CD4-positive, CD25-positive, alpha-beta regulatory T cell (primary cell): Measurements from ENCODE around the gene RAPGEF2. TPM values are rescaled to one million over a fixed set of nuclear protein-coding genes. Genes with fewer than 3 reads are reported as not detected.
"Not testable (repeated sequence)": the region's sequence is repeated elsewhere in the genome, so short reads cannot be mapped to it uniquely, and the experiment has no call there.

Experiments used
- ATAC-seq, 2 donors: fragments of 150-1000 bp; cut with Tn5 transposase; one replicate each; pipeline ENCODE4 v1.10.0; 2021; ENCODE audit warnings: low read depth in 2 of 2, moderate number of reproducible peaks in 2 of 2, moderate library complexity in 1 of 2
- DNase-seq, 3 donors: peaks; one replicate each; pipeline versions ENCODE4 v3.0.0 to v3.0.0-alpha.2; 2012 to 2022; ENCODE audit warnings: mixed read lengths in 1 of 3
- H3K27ac ChIP-seq: one replicate; pipeline ENCODE4 v1.7.0; 2013; ENCODE audit warnings: mild to moderate bottlenecking, low read length; ENCODE audit not compliant: insufficient read depth, poor library complexity, severe bottlenecking
- H3K27me3 ChIP-seq: one replicate; pipeline ENCODE4 v1.7.0; 2013; ENCODE audit warnings: low read length; ENCODE audit not compliant: control insufficient read depth, insufficient read depth
- H3K36me3 ChIP-seq: one replicate; pipeline ENCODE4 v1.7.0; 2013; ENCODE audit warnings: mild to moderate bottlenecking, low read length, moderate library complexity; ENCODE audit not compliant: control insufficient read depth, insufficient read depth
- H3K4me1 ChIP-seq: 2 replicates; pipeline ENCODE4 v1.7.0; 2013; ENCODE audit warnings: mild to moderate bottlenecking, low read length; ENCODE audit not compliant: insufficient read depth, control insufficient read depth, poor library complexity, severe bottlenecking
- H3K4me3 ChIP-seq: one replicate; pipeline ENCODE4 v1.7.0; 2013; ENCODE audit warnings: low read depth, mild to moderate bottlenecking, low read length, moderate library complexity
- H3K9me3 ChIP-seq, 2 experiments: 1 replicate in 1 of 2; 2 replicates in 1 of 2; pipeline ENCODE4 v1.7.0; 2013; ENCODE audit warnings: low read length in 2 of 2, mild to moderate bottlenecking in 1 of 2, moderate library complexity in 1 of 2; ENCODE audit not compliant: control insufficient read depth in 2 of 2
- H3K27ac Mint-ChIP-seq, 3 donors: one replicate each; pipeline ENCODE4 v1.8.0; 2020 to 2022; ENCODE audit warnings: mild to moderate bottlenecking in 3 of 3, mixed read lengths in 3 of 3, moderate library complexity in 2 of 3
- H3K27me3 Mint-ChIP-seq: one replicate; pipeline ENCODE4 v1.8.0; 2022; ENCODE audit warnings: mild to moderate bottlenecking, mixed read lengths
- H3K36me3 Mint-ChIP-seq: one replicate; pipeline ENCODE4 v1.8.0; 2020; ENCODE audit warnings: mixed read lengths
- H3K4me1 Mint-ChIP-seq, 4 donors: one replicate each; pipeline ENCODE4 v1.8.0; 2020 to 2022; ENCODE audit warnings: mixed read lengths in 4 of 4, mild to moderate bottlenecking in 1 of 4
- H3K4me3 Mint-ChIP-seq, 4 donors: one replicate each; pipeline ENCODE4 v1.8.0; 2020 to 2022; ENCODE audit warnings: mild to moderate bottlenecking in 4 of 4, mixed read lengths in 4 of 4, moderate library complexity in 3 of 4
- H3K9me3 Mint-ChIP-seq, 7 donors: one replicate each; pipeline ENCODE4 v1.8.0; 2020 to 2022; ENCODE audit warnings: mixed read lengths in 7 of 7, mild to moderate bottlenecking in 3 of 7, moderate library complexity in 2 of 7
- polyA plus RNA-seq, 4 donors: library from polyadenylated mRNA; unstranded; fragments of 300-500 nt; fragmentation: Illumina TruSeq; gene quantifications; one replicate each; pipeline ENCODE4 v1.2.3, GENCODE V29; 2021
- total RNA-seq: library from RNA; stranded (reverse); gene quantifications from one replicate; pipeline ENCODE4 v1.2.3, GENCODE V29; 2022

Gene RAPGEF2
- total and polyA plus RNA-seq, 5 donors from 2014 or later = 0.54 to 26.9 (median 1.3) TPM

- H3K4me3 ChIP-seq = no peak overlapping the region
- H3K36me3 ChIP-seq = no peaks in the 10 kb centered on the region
- H3K27me3 ChIP-seq = no peaks in the 10 kb centered on the region
- Mint-ChIP-seq H3K27ac (no peak overlapping the region), H3K9me3 (peaks cover 0 to 2% (median 0%) of the 10 kb centered on the region in 7 donors), H3K4me3 (peak overlapping the region in 1 of 4 donors; percentile 38), H3K27me3 (no peaks in the 10 kb centered on the region), H3K36me3 (no peaks in the 10 kb centered on the region), H3K4me1 (peaks cover 20 to 51% (median 27%) of the 10 kb centered on the region in 4 donors)
- DNase-seq (no peak), ATAC-seq (no peak)
- peaks cover 8% of the 10 kb centered on the region for H3K4me1 ChIP-seq
- H3K9me3 ChIP-seq = no peaks in the 10 kb centered on the region
- no peak overlapping the region for H3K27ac ChIP-seq
These were observed 8.1 kb downstream of the RAPGEF2 start for GRCh38 chr4:159110961-159111360.

DNA sequence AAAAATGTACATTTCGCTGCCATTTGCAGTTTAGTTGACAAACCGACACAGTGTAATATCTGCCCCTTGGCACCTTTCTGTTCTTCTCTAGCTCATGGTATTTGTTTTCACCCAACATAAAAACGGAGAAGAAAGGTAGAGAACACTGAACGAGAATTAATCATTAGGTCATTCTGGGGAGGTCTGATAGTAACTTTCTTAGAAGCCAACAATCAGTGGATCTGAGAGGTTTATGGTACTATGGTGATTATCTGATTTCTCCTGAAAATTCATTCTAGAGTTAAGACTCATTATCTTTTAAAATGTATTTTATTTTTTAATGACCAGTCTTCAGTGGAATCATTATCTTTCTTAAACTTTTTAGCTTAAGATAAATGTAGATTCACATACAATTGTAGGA is 8.5 kb downstream of the RAPGEF2 start:
- Histone ChIP-seq H3K4me3 (no peak overlapping the region), H3K36me3 (no peaks in the 10 kb centered on the region), H3K27ac (no peak overlapping the region), H3K27me3 (no peaks in the 10 kb centered on the region), H3K9me3 (no peaks in the 10 kb centered on the region), H3K4me1 (peaks cover 4% of the 10 kb centered on the region)
- Mint-ChIP-seq H3K36me3 (no peaks in the 10 kb centered on the region), H3K9me3 (peaks cover 0 to 2% (median 0%) of the 10 kb centered on the region in 7 donors), H3K4me3 (peak overlapping the region in 1 of 4 donors; percentile 38), H3K4me1 (peaks cover 22 to 52% (median 29%) of the 10 kb centered on the region in 4 donors), H3K27me3 (no peaks in the 10 kb centered on the region), H3K27ac (no peak overlapping the region)
- DNase-seq (no peak), ATAC-seq (no peak)

GRCh38 chr4:159113366-159113765 is 10.5 kb downstream of the RAPGEF2 start:
- H3K27ac Mint-ChIP-seq, H3K4me3 ChIP-seq, H3K9me3 Mint-ChIP-seq, H3K36me3 ChIP-seq, H3K27me3 Mint-ChIP-seq, H3K9me3 ChIP-seq, H3K27ac ChIP-seq, ATAC-seq, H3K27me3 ChIP-seq, DNase-seq, H3K4me3 Mint-ChIP-seq, H3K36me3 Mint-ChIP-seq, H3K4me1 ChIP-seq: not testable (repeated sequence)
- H3K4me1 Mint-ChIP-seq = peaks cover 26 to 50% (median 37%) of the 10 kb centered on the region in 4 donors

DNA sequence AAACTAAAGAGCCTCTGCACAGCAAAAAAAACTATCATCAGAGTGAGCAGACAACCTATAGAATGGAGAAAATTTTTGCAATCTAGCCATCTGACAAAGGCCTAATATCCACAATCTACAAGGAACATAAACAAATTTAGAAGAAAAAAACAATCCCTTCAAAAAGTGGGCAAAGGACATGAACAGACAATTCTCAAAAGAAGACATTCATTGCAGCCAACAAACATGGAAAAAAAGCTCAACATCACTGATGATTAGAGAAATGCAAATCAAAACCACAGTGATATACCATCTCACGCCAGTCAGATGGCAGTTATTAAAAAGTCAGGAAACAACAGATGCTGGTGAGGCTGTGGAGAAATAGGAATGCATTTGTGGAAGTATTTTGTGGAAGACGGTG is 13.2 kb downstream of the RAPGEF2 start:
- H3K27ac Mint-ChIP-seq = peak overlapping the region in 1 of 3 donors; percentile 44
- peaks cover 24 to 44% (median 36%) of the 10 kb centered on the region in 4 donors for H3K4me1 Mint-ChIP-seq
- H3K36me3 ChIP-seq = not testable (repeated sequence)

DNA sequence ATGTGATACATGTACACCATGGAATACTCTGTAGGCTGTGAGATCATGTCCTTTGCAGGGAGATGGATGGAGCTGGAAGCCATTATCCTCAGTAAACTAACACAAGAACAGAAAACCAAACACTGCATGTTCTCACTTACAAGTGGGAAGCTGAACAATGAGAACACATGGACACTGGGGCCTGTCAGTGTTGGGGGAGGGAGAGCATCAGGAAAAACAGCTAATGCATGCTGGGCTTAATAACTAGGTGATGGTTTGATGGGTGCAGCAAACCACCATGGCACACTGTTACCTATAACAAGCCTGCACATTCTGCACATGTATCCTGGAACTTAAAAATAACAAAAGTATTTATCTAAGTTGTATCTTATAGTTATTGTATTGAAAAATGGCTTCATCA is 13.8 kb downstream of the RAPGEF2 start:
- H3K27ac ChIP-seq, H3K36me3 Mint-ChIP-seq, ATAC-seq, H3K27me3 ChIP-seq, H3K4me1 ChIP-seq, H3K27me3 Mint-ChIP-seq, DNase-seq, H3K9me3 ChIP-seq, H3K36me3 ChIP-seq, H3K4me3 Mint-ChIP-seq, H3K4me3 ChIP-seq, H3K9me3 Mint-ChIP-seq: not testable (repeated sequence)
- peaks cover 21 to 41% (median 34%) of the 10 kb centered on the region in 4 donors for H3K4me1 Mint-ChIP-seq
- peak overlapping the region in 1 of 3 donors; percentile 3 for H3K27ac Mint-ChIP-seq

More for the DNA sequence above, 13.2 kb downstream of the RAPGEF2 start:
- ATAC-seq, DNase-seq, H3K9me3 Mint-ChIP-seq, H3K4me3 Mint-ChIP-seq, H3K27ac ChIP-seq, H3K36me3 Mint-ChIP-seq, H3K4me1 ChIP-seq, H3K9me3 ChIP-seq, H3K4me3 ChIP-seq, H3K27me3 Mint-ChIP-seq, H3K27me3 ChIP-seq: not testable (repeated sequence)

DNA sequence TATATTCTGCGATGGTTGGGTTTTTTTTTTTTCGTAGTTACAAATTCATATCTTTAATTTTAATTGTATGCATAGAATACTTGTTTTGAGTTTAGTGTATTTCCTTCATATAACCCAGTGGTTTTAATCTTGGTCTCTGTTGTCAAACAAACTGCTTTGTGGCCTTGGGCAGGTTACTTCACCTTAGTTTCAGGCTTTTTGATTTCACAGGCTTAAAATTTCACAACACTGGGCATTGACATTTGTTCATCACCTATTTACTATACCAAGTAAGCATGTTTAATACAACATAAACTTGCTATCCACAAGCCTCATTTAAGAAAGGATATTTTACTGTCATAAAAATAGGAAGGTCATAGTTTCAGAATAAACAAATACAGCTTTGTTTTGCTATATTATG is 14.7 kb downstream of the RAPGEF2 start:
- Mint-ChIP-seq H3K4me3 (peak overlapping the region in 1 of 4 donors; percentile 18), H3K36me3 (no peaks in the 10 kb centered on the region), H3K27ac (peak overlapping the region in 2 of 3 donors; percentile 44 to 74), H3K4me1 (peaks cover 21 to 41% (median 30%) of the 10 kb centered on the region in 4 donors), H3K9me3 (peaks cover 0 to 2% (median 0%) of the 10 kb centered on the region in 7 donors), H3K27me3 (no peaks in the 10 kb centered on the region)
- ATAC-seq (no peak), DNase-seq (no peak)
- H3K9me3 ChIP-seq = no peaks in the 10 kb centered on the region
- H3K27me3 ChIP-seq = no peaks in the 10 kb centered on the region
- no peaks in the 10 kb centered on the region for H3K36me3 ChIP-seq
- no peak overlapping the region for H3K4me3 ChIP-seq
- H3K27ac ChIP-seq = no peak overlapping the region
- peaks cover 5% of the 10 kb centered on the region for H3K4me1 ChIP-seq

DNA sequence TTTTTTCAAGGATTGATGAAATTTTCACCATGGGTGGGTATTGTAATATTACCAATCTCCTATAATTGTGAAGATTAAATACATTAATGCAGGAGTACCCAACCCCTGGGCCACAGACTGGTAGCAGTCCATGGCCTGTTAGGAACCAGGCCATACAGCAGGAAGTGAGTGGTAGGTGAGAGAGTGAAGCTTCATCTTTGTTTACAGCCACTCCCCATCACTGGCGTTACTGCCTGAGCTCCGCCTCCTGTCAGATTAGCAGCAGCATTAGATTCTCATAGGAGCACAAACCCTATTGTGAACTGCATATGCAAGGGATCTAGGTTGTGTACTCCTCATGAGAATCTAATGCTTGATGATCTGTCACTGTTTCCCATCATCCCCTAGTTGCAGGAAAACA is 15.1 kb downstream of the RAPGEF2 start:
- Histone ChIP-seq H3K27me3 (no peaks in the 10 kb centered on the region), H3K9me3 (no peaks in the 10 kb centered on the region), H3K36me3 (no peaks in the 10 kb centered on the region), H3K4me3 (no peak overlapping the region), H3K27ac (no peak overlapping the region), H3K4me1 (peaks cover 5% of the 10 kb centered on the region)
- ATAC-seq (peak; percentile 68 to 76), DNase-seq (peak in 2 of 3 donors; percentile 12 to 56)
- H3K27ac Mint-ChIP-seq = peak overlapping the region in 2 of 3 donors; percentile 44 to 71
- H3K36me3 Mint-ChIP-seq = no peaks in the 10 kb centered on the region
- H3K4me3 Mint-ChIP-seq = peak overlapping the region in 1 of 4 donors; percentile 18
- no peaks in the 10 kb centered on the region for H3K27me3 Mint-ChIP-seq
- H3K9me3 Mint-ChIP-seq = peaks cover 0 to 2% (median 0%) of the 10 kb centered on the region in 7 donors
- peaks cover 18 to 39% (median 28%) of the 10 kb centered on the region in 4 donors for H3K4me1 Mint-ChIP-seq

GRCh38 chr4:159121371-159121770 is 18.5 kb downstream of the RAPGEF2 start:
- H3K9me3 Mint-ChIP-seq = no peaks in the 10 kb centered on the region
- no peak overlapping the region for H3K4me3 ChIP-seq
- H3K36me3 ChIP-seq = no peaks in the 10 kb centered on the region
- no peak for ATAC-seq
- H3K27me3 Mint-ChIP-seq = no peaks in the 10 kb centered on the region
- peaks cover 24 to 48% (median 31%) of the 10 kb centered on the region in 4 donors for H3K4me1 Mint-ChIP-seq
- H3K27ac Mint-ChIP-seq = no peak overlapping the region
- H3K27me3 ChIP-seq = no peaks in the 10 kb centered on the region
- no peak for DNase-seq
- peaks cover 5% of the 10 kb centered on the region for H3K4me1 ChIP-seq
- H3K27ac ChIP-seq = no peak overlapping the region
- H3K36me3 Mint-ChIP-seq = no peaks in the 10 kb centered on the region
- no peaks in the 10 kb centered on the region for H3K9me3 ChIP-seq
- H3K4me3 Mint-ChIP-seq = no peak overlapping the region
